Anterior cingulate cortex (tissue), 58 donors: ENCODE data around the gene DZIP3.
"Not testable (repeated sequence)": the region's sequence is repeated elsewhere in the genome, so short reads cannot be mapped to it uniquely, and the experiment has no call there.

Experiments
- DNase-seq, 58 donors: peaks; one replicate each; lab custom pipeline; 2025; lab: John Stamatoyannopoulos, UW

The DZIP3 gene

GRCh38 chr3:108595321-108595720, 5.8 kb downstream of the DZIP3 start:
- DNase-seq, result no peak

DNA sequence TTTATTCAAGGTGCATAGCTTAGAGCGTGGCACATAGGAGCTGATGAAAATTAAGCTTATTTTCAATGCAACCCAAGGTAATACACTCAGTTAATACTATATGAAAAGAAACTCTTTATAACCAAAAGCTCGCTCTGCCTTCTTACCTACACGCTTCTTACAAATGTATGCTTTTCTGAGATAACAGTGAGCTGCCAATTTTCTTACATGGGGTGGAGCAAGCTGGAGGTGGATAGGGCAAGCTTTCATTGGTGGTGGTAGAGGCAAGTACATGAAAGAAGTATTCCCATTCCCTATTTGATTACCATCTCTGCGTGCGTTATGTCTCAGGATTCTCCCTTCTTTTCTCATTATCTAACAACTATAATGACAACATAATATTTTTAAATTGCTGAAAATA, 8.9 kb downstream of the DZIP3 start:
- no peak for DNase-seq

DNA sequence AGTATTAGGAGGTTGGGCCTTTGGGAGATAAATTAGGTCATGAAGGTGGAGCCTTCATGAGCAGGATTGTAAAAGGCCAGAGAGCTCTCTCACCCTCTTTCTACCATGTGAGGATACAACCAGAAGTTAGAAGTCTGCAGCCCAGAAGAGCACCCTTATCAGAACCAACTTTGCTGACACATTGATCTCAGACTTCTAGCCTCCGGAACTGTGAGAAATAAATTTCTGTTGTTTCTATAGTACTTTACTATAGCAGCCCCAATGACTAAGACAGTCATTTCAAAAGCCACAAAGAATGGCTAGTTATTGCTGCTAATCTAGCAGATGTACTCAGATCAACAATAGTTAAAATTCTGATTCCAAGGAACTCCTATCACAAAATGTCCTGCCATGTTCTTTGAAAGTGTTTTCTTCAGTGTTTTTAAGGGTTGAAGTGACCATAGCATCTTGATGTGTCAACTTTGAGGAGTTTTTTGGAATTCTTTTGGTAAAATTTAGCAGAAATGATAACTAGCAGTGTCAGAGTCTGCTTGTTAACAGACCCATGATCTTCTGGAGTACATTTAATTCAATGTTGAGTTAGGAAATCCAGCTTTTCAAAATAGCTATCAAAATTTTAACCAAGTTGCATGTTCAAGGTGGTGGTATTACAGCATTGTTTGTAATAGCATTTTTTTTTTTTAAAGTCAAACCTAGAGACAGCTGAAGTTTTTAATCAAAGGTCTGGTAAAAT, 10.3 kb downstream of the DZIP3 start:
- no peak for DNase-seq

- DNase-seq, result peak in 12 of 58 donors; percentile 1 to 28 (median 6)
Measured at GRCh38 chr3:108602249-108602934, 12.9 kb downstream of the DZIP3 start.

GRCh38 chr3:108602935-108603294, 13.4 kb downstream of the DZIP3 start:
- DNase-seq, result peak in 1 of 58 donors; percentile 4

- no peak for DNase-seq
Measured at GRCh38 chr3:108603691-108604090, 14.2 kb downstream of the DZIP3 start.

GRCh38 chr3:108605028-108605427, 15.5 kb downstream of the DZIP3 start:
- no peak for DNase-seq

DNA sequence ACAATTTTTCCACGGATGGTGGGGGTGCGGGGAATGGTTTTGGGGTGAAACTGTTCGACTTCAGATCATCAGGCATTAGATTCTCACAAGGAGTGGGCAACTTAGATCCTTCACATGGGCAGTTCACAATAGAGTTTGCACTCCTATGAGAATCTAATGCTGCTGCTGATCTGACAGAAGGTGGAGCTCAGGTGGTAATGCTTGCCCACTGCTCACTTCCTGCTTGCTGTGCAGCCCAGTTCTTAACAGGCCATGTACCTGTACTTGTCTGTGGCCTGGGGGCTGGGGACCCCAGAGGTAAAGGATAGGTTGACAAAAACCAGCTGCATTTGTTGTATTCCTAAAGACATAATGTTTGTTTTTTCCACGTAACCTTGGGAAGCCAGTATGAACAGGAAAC, 16.0 kb downstream of the DZIP3 start:
- DNase-seq, result no peak

DNA sequence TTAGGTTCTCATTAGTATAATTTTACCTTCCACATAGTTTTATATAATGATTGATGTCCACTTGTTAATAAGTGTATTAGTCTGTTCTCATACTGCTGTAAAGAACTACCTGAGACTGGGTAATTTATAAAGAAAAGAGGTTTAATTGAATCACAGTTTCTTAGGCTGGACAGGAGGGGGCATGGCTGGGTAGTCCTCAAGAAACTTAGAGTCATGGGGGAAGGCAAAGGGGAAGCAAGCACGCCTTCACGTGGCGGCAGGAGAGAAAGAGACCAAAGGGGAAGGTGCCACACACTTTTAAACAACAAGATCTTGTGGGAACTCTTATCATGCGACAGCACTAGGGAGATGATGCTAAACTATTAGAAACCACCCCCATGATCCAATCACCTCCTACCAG, 19.2 kb downstream of the DZIP3 start:
- DNase-seq, result no peak

- no peak for DNase-seq
Measured at GRCh38 chr3:108610651-108611050, 21.1 kb downstream of the DZIP3 start.

DNA sequence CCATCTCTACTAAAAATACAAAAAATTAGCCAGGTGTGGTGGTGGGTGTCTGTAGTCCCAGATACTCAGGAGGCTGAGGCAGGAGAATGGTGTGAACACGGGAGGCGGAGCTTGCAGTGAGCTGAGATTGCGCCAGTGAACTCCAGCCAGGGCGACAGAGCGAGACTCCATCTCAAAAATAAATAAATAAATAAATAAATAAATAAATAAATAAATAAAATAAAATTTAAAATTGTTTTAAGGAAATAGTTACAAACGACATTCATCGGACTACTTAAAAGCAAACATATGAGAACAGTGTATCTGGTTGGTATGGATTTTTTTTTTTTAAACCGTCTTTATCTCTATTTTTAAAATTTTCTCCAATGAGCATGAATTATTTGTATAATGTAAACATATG, 26.6 kb downstream of the DZIP3 start:
- DNase-seq, result not testable (repeated sequence)

GRCh38 chr3:108620250-108620649, 30.7 kb downstream of the DZIP3 start:
- no peak for DNase-seq

- DNase-seq, result no peak
Measured at GRCh38 chr3:108623504-108623903, 34.0 kb downstream of the DZIP3 start.

DNA sequence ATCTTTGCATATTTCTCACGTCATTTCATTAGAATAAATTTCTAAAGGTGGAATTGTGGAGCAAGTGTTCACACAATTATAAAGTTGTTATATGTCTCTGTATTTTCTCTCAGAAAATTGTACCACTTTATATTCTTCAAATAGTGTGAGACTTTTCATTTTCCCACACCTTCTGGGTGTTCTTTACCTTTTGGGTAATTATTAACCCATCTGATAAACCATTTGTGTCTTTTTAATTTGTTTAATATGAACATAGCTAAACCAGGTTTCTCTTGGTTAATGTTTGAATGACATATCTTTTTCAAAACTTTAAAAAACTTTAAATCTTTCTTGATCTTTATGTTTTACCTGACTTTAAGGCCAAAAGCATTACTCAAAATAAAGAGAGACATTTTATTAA, 40.5 kb downstream of the DZIP3 start:
- DNase-seq, result no peak

DNA sequence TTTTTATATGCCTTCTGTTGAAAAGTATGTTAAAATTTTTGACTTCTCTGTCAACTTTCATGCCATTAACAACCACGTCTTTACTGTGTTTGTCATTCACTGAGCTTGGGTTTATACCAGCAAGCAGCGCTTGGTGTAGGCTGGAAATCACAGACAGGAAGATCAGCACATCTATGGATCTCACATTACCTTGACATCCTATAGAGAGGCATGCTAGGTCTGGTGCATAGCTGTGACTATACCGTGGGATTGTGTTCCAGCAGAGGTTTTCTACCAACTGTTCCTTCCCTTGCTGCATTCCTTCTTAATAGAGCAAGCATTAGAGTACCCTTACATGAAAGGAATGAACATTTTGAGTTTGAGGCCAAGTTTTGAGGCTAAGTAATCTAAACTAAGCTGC, 53.0 kb downstream of the DZIP3 start:
- DNase-seq, result no peak

- DNase-seq, result no peak
Measured at GRCh38 chr3:108645364-108645763, 55.8 kb downstream of the DZIP3 start.

DNA sequence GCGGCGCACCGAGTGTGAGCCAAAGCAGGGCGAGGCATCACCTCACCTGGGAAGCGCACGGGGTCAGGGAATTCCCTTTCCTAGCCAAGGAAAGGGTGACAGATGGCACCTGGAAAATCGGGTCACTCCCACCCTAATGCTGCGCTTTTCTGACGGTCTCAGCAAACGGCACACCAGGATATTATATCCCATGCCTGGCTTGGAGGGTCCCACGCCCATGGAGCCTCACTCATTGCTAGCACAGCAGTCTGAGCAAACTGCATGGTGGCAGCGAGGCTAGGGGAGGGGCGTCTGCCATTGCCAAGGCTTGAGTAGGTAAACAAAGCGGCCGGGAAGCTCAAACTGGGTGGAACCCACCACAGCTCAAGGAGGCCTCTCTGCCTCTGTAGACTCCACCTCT, 66.1 kb downstream of the DZIP3 start:
- DNase-seq, result not testable (repeated sequence)

DNA sequence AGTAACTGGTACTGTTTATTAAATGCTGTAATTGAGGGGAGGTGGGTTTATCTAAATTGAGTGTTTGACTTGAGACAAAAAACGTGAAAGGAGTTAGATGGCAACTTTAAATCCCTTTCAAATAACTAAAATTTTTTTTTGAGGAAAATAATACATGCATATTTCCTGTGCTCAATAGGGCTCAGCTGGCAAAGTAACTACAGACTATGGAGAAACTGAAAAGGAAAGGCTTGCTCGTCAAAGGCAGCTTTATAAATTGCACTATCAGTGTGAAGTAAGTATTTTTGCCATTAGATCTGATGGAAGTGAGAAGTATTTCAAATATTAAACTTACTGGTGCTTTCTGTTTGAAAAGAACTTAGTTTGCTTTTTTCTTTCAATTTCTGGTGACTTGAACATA, 72.2 kb downstream of the DZIP3 start:
- DNase-seq, result no peak

- peak in 6 of 58 donors; percentile 1 to 74 (median 4) for DNase-seq
Measured at GRCh38 chr3:108662142-108662738, 72.7 kb downstream of the DZIP3 start.

DNA sequence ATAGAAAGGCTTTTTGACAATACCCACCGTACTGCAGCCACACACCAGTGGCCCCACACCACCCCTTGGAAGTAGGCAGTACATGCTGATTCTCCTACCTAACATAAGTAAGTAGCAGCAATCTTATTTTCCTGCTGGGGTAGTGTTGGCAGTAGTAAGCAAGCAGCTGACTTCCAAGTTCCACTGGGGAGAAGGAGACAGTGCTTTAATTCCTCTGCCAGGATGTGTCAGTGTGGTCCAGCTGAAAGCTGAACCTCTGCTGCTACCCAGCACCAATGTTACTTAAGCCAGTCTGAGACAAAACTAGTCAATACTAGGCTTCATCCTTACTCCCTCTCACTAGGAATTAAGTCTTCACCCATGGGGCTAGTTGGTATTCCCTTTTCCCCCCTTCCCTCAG, 74.7 kb downstream of the DZIP3 start:
- DNase-seq, result no peak

- DNase-seq, result no peak
Measured at GRCh38 chr3:108667312-108667711, 77.8 kb downstream of the DZIP3 start.

DNA sequence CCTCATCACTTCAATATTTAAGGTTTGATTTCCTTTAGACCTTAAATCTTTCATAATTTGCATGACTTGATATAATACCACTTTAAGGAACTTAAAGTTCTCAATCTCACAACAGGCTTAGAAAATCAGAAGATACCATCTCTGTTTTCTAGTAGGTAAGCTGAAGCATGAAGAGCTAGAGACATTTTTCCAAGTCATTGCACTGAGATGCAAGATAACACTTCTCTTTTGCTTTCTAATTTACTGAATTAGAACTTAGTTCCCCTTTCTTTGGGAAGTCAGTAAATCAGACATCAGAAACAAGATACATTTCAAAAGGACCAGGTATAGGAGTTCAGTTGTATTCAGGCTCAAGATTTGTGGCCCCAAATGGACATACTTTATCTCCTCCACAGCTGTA, 79.7 kb downstream of the DZIP3 start:
- DNase-seq, result no peak
